Smooth muscle cell (in vitro differentiated cells): Measurements from ENCODE around the gene TBC1D2. TPM values are rescaled to one million over a fixed set of nuclear protein-coding genes. Genes with fewer than 3 reads are reported as not detected.

Source experiments
- DNase-seq: peaks from one replicate; lab custom pipeline; 2025; ENCODE audit not compliant: unreplicated experiment; lab: John Stamatoyannopoulos, UW
- H2AFZ ChIP-seq: fragments of 200-600 bp; sonication (generic); 2 replicates; pipeline ENCODE4 v1.6.0; 2016; ENCODE audit warnings: antibody characterized with exemption, low read depth, mild to moderate bottlenecking
- H3F3A ChIP-seq: fragments of 200-600 bp; sonication (generic); 2 replicates; pipeline ENCODE4 v1.6.0; 2017; ENCODE audit warnings: antibody characterized with exemption, low read depth
- H3K27ac ChIP-seq: fragments of 200-600 bp; sonication (generic); 2 replicates; pipeline ENCODE4 v1.5.1; 2016; ENCODE audit warnings: low read depth, mild to moderate bottlenecking
- H3K27me3 ChIP-seq: fragments of 200-600 bp; sonication (generic); 2 replicates; pipeline ENCODE4 v1.6.1; 2016; ENCODE audit warnings: low read depth, mild to moderate bottlenecking
- H3K36me3 ChIP-seq: fragments of 200-600 bp; sonication (generic); 2 replicates; pipeline ENCODE4 v1.5.1; 2016; ENCODE audit warnings: low read depth
- H3K4me1 ChIP-seq: fragments of 200-600 bp; sonication (generic); 2 replicates; pipeline ENCODE4 v1.5.1; 2016; ENCODE audit warnings: low read depth
- H3K4me2 ChIP-seq: fragments of 200-600 bp; sonication (generic); 2 replicates; pipeline ENCODE4 v1.6.0; 2016; ENCODE audit warnings: mild to moderate bottlenecking
- H3K4me3 ChIP-seq: fragments of 200-600 bp; sonication (generic); 2 replicates; pipeline ENCODE4 v1.5.1; 2016; ENCODE audit warnings: mild to moderate bottlenecking
- H3K79me2 ChIP-seq: fragments of 200-600 bp; sonication (generic); 2 replicates; pipeline ENCODE4 v1.6.0; 2016; ENCODE audit warnings: low read depth, mild to moderate bottlenecking
- H3K9ac ChIP-seq: fragments of 200-600 bp; sonication (generic); 2 replicates; pipeline ENCODE4 v1.6.0; 2016; ENCODE audit warnings: low read depth
- H3K9me3 ChIP-seq: fragments of 200-600 bp; sonication (generic); replicated peaks from 2 replicates; pipeline ENCODE4 v1.5.1; 2016; ENCODE audit warnings: low read depth
- H4K20me1 ChIP-seq: fragments of 200-600 bp; sonication (generic); 2 replicates; pipeline ENCODE4 v1.6.0; 2016; ENCODE audit warnings: low read depth
- CTCF ChIP-seq: fragments of 200-600 bp; sonication (generic); IDR thresholded peaks from 2 replicates; pipeline ENCODE4 v1.5.1; 2017; ENCODE audit warnings: borderline replicate concordance, mild to moderate bottlenecking, antibody characterized with exemption; ENCODE audit not compliant: insufficient read depth, poor library complexity, severe bottlenecking
- WGBS: methylation state at CpG from one replicate; pipeline ENCODE4 v1.1.7; 2016; ENCODE audit warnings: low lambda C conversion rate; 5-methylcytosine and 5-hydroxymethylcytosine counted together
- polyA plus RNA-seq: library from polyadenylated mRNA; unstranded; fragments of >200 nt; fragmentation: Nextera tagmentation; extraction: Ambion mirVana; gene quantifications from 2 replicates; pipeline ENCODE4 v1.2.1, GENCODE V29; 2016
- total RNA-seq: library from RNA; depleted of rRNA; stranded (reverse); fragments of >200 nt; gene quantifications from 2 replicates; pipeline ENCODE4 v1.2.3, GENCODE V29; 2014

TBC1D2 gene
- total and polyA plus RNA-seq, 2 experiments from 2014 or later, result 7.7 to 8.6 TPM

GRCh38 chr9:98215821-98216220 lies 39.6 kb downstream of the TBC1D2 start:
- 92% methylated on average over 9 of the region's 9 CpGs for WGBS
- Histone ChIP-seq H3K4me2 (no peak overlapping the region), H3K79me2 (no peaks in the 10 kb centered on the region), H3K9ac (no peak overlapping the region), H3K27ac (no peak overlapping the region), H3K36me3 (no peaks in the 10 kb centered on the region), H3F3A (no peaks in the 10 kb centered on the region), H3K4me3 (no peak overlapping the region), H3K4me1 (peaks cover 6% of the 10 kb centered on the region), H2AFZ (no peak overlapping the region), H4K20me1 (no peaks in the 10 kb centered on the region), H3K9me3 (no peaks in the 10 kb centered on the region), H3K27me3 (no peaks in the 10 kb centered on the region)
- peak; percentile 15 for TF ChIP-seq CTCF
- DNase-seq, result no peak

- Histone ChIP-seq H4K20me1 (no peaks in the 10 kb centered on the region), H3K79me2 (no peaks in the 10 kb centered on the region), H3K36me3 (no peaks in the 10 kb centered on the region), H3K4me3 (no peak overlapping the region), H3K4me2 (no peak overlapping the region), H3K27me3 (no peaks in the 10 kb centered on the region), H2AFZ (no peak overlapping the region), H3K27ac (no peak overlapping the region), H3K9ac (no peak overlapping the region), H3K4me1 (peaks cover 6% of the 10 kb centered on the region), H3K9me3 (no peaks in the 10 kb centered on the region), H3F3A (no peaks in the 10 kb centered on the region)
- DNase-seq, result no peak
- WGBS, result 96% methylated on average over 5 of the region's 5 CpGs
- TF ChIP-seq CTCF, result no peak
These were observed 40.2 kb downstream of the TBC1D2 start for GRCh38 chr9:98215271-98215670.

GRCh38 chr9:98214811-98215210 lies 40.6 kb downstream of the TBC1D2 start:
- Histone ChIP-seq H3K4me1 (peaks cover 6% of the 10 kb centered on the region), H3K4me3 (no peak overlapping the region), H3K79me2 (no peaks in the 10 kb centered on the region), H3K36me3 (no peaks in the 10 kb centered on the region), H3K27ac (no peak overlapping the region), H4K20me1 (no peaks in the 10 kb centered on the region), H3K9ac (no peak overlapping the region), H3F3A (no peaks in the 10 kb centered on the region), H3K27me3 (no peaks in the 10 kb centered on the region), H2AFZ (no peak overlapping the region), H3K4me2 (no peak overlapping the region), H3K9me3 (no peaks in the 10 kb centered on the region)
- TF ChIP-seq CTCF, result no peak
- DNase-seq, result no peak
- WGBS, result 86% methylated on average over 6 of the region's 6 CpGs

GRCh38 chr9:98211260-98211659 lies 44.2 kb downstream of the TBC1D2 start:
- Histone ChIP-seq H3K27me3 (no peaks in the 10 kb centered on the region), H3F3A (no peaks in the 10 kb centered on the region), H3K9ac (no peak overlapping the region), H3K4me2 (no peak overlapping the region), H3K27ac (no peak overlapping the region), H3K79me2 (no peaks in the 10 kb centered on the region), H4K20me1 (no peaks in the 10 kb centered on the region), H2AFZ (no peak overlapping the region), H3K36me3 (no peaks in the 10 kb centered on the region), H3K9me3 (no peaks in the 10 kb centered on the region), H3K4me1 (no peaks in the 10 kb centered on the region), H3K4me3 (no peak overlapping the region)
- no peak for TF ChIP-seq CTCF
- WGBS, result 96% methylated on average over 3 of the region's 3 CpGs
- no peak for DNase-seq
